ENCODE data around the gene OSBPL7.

GRCh38 chr17:47831934-47832327, 10.3 kb upstream of the OSBPL7 start:
- no peak for TF ChIP-seq CTCF (tag by site-specific recombination; IDR thresholded peaks at IDR 0.05)
- TF ChIP-seq ZNF501 (tag by site-specific recombination; IDR thresholded peaks at IDR 0.05) = no peak
- TF ChIP-seq ZNF280D (tag by site-specific recombination; IDR thresholded peaks at IDR 0.05) = no peak
- no peak for TF ChIP-seq GLI4 (tag by site-specific recombination; IDR thresholded peaks at IDR 0.05)
- TF ChIP-seq ZBTB11 (tag by site-specific recombination; conservative IDR thresholded peaks at IDR 0.05; ENCODE audit: low read depth) = no peak
- TF ChIP-seq ZNF629 (tag by site-specific recombination; IDR thresholded peaks at IDR 0.05) = no peak

Data from HEK293 (cell line).